NCI-H69 (cell line): Measurements from ENCODE around the gene TMEM117.
A peak's percentile ranks its signal among the peaks of the same experiment; 100 is the strongest.
"Not testable (repeated sequence)": the region's sequence is repeated elsewhere in the genome, so short reads cannot be mapped to it uniquely, and the experiment has no call there.

Experiments
- DNase-seq: peaks from one replicate; lab custom pipeline; 2025; lab: John Stamatoyannopoulos, UW

Gene TMEM117

DNA sequence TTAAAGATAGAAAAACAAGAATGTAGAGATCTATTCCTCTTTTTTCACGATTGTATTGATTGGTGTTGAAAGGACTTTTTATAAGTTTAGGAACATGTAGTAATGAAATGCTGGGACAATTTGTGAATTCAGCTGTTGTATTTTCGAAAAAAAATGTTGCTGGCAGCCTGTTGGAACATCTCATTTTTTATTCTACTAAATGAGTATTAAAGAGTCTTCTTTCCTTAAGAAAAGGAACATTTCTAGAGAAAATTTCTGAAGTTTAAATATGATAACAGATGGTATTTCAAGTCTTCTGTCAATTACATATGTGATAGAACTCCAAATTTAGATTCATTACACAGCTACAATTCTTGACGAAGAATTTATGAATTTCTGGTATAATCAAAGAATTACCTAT, 189.6 kb downstream of the TMEM117 start:
- no peak for DNase-seq

DNA sequence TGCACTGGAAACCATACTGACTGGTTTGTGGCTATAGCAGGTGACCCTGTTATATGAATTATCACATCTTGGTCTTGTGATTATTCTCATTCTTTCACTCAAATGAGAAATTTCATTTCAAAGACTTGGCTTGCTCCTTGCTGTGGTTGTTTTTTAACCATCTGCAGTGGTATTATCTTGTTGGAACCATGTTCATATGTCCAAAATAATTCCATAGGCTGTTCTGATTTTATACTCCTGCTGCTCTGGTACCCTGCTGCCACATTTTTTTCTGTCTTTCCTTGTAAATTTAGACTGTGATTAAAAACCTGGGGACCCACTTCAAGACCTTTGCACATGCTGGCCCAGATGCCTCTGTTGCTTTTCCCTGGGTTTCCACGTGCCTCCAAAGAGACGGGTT, 190.2 kb downstream of the TMEM117 start:
- DNase-seq = no peak

DNA sequence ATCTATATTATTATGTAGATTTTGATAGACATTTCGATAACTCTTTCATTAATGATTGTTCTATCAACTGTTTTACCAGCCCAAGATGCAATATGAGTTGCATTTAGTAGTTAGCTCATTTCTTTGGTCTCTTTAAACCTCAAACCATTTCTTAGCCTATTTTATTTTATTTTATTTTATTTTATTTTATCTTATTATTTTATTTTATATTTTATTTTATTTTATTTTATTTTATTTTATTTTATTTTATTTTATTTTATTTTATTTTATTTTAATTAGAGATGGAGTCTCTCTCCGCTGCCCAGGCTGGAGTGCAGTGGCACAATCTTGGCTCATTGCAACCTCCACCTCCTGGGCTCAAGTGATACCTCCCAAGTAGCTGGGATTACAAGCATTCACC, 191.0 kb downstream of the TMEM117 start:
- not testable (repeated sequence) for DNase-seq

DNA sequence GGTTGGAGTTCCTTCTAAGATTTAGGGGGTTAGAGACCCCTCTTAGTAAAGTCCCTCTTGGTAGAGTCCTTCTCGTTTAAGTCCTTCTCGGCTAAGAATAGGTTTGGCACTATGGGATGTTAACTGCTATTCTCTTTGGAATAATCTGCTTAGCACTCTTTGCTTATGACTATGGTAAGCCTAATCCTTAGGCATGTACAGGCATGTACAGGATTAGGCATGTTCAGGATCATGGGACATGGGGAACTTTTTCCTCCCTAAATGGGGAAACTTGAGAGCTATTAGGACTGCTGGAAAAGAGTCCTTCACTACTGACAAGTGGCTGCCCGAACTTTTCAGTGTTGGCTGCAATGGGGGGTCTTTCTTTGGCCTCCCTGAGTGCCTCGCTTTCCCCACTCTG, 193.3 kb downstream of the TMEM117 start:
- DNase-seq = no peak

DNA sequence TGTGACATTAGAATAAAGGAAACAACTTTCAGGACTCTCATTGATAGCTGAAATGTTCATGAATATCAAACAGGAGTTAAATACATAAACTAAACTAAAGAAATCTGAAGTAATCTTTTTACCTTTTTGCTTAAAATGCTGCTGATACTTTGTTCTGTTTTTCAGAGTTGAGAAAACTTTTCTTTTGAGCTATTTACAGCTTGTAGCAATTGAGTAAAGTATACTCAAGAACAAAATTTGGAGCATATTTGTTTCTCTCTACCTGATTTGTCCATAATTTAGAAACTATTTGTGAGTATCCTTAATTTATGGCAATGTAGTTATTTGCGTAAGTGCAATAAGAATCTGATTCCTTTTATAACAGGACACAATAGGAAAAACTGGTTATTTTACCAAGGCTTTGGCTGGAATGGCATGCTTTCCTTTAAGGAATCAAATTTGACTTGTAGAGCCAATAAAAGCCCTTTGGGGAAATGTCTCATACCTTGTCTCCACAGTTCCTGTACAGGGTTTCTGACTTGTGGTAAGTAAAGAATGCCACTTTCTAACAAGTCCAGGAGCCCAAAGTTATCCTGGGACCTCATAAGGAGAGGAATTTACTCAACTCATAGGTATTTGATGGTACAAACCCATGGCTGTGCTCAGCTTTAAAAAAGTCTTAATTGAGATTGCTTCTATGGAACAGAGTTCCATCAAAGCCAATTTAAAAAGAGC, 195.7 kb downstream of the TMEM117 start:
- DNase-seq = peak; percentile 8

DNA sequence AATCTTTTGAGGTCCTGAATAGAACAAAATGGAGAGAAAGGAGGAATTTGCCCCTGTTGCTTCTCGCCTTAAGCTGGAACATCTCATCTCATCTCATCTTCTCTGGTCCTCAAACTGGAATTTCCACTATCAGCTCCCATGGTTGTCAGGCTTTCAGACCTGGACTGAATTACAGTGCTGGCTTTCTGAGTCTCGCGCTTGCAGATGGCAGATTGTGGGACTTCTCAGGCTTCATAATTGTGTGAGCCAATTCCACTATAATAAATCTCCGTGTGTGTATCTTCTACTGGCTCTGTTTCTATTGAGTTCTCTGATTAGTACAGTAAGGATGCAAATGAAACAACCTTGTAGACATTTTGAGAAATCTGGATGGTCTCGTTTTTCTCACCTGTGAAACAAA, 199.0 kb downstream of the TMEM117 start:
- DNase-seq = no peak

DNA sequence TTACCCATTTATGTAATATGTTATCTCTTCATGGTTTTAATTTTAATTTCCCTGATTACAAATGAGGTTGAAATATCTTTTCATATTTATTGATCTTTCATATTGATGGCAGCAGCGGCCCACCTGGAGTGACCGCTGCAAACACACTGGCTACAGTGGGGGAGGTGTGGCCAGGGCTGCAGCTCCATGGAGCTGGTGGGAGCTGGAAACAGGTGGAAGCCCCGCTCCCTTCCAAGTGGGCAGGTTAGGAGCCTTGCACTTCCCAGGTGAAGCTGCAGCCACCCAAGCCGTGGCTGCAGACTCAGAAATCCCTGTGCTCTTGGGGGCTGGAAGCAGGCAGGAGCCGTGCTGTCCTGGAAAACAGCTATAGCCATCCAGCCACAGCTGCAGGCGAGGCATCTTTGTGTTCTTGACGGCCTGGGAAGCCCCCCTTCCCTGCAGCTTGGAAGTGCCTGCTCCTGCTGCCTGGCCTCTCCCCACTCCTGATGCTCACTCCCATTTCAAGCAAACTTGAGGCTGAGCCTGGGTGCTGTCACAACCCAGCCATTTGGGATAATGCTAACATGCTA, 201.1 kb downstream of the TMEM117 start:
- no peak for DNase-seq

DNA sequence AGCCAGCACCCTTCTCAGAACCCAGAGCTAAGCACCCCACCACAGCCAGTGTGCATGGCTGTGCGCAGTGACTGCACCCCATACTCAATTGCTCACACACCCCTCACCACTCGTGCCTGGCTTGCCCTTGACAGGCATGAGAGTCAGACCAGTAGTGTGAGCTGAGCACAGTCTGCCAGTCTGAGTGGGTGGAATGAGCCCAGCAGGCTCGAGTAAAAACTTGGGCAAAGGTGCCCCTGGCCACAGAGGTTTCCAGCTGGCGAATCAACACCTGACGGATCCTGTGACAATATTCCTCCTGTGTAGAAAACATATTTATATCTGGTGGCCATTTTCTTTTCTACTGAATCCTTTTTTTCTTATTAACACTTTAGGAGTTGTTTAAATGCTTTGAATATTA, 202.5 kb downstream of the TMEM117 start:
- DNase-seq = no peak

DNA sequence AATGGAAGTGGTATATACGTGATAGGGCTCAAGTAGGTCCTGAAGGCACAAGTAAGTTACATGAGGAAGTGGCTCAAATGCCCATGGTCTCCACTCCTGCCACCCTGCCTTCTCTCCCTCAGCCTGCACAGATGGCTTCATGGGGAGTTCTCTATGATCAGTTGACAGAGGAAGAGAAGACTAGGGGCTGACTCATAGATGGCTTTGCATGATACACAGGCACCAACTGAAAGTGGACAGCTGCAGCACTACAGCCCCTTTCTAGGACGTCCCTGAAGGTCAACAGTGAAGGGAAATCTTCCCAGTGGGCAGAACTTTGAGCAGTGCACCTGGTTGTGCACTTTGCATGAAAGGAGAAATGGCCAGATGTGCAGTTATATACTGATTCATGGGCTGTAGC, 208.6 kb downstream of the TMEM117 start:
- not testable (repeated sequence) for DNase-seq

DNA sequence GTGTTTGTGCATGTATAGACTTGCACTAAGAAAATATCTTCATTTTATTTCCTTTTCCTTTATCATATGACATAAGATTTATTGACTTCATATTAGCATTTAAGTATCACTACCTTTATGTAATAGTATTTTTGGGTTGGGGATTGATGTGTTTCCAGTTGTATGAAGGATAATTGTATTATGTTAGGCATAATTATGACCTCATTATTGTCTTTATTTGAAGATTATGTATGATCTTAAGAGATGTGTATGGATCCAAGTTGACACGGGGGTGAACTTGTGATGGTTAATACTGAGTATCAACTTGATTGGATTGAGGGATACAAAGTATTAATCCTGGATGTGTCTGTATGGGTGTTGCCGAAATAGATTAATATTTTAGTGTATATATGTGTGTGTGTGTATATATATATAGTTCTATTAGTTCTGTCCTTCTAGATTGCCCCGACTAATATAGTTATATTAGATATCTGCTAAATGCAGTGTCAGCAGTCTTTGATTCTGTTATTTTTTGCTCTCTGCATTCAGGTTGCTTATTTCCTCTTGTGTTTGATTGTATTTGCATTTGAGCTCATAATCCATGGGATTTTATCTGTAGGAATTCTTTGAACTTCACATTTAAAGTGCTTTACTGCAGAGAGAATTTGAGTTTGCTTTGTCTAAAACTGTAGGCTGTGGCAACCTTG, 211.0 kb downstream of the TMEM117 start:
- no peak for DNase-seq

DNA sequence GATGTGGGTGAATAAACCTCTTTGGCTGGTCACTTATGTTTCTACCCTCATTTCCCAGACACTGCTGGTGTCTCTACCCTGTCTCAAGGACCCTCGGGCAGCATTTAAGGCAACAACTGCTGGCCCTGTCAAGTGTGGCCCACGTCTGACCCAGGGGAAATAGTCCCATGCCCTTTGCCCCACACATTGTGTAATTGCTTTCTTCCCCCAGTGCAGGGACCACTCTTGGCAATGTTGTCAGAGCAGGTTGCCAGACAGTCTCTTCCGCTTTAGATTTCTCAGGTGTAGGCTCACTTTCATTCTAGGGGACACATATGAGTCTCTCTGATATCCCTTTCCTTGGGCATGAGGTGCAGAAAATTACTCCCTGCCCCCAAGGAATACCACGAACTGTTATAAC, 216.7 kb downstream of the TMEM117 start:
- DNase-seq = no peak

DNA sequence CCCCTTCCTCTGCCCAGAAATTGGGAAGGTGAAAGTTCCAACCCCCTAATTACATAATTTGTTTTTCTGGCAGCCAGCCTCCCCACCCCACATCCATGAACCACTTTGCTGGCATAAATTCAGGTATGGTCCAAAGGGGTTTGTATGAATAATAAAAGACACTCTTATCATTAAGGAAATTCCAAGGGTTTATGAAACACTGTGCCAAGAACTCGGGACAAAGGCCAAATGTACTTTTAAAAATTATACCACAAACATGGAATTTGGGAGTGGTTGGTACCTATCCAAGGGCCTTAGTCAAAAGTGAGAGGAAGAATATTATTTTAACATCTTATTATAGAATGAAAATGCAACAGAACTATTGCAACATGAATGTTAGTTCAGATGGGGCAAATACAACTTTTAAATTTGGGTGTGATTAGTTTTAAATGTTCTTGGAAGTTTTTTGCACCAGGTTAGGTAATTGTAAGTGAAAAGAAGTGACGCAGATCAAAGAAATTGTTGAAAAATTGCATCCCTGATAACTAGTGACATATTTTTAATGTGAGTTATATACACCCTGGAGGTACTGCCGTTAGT, 217.8 kb downstream of the TMEM117 start:
- DNase-seq = no peak

DNA sequence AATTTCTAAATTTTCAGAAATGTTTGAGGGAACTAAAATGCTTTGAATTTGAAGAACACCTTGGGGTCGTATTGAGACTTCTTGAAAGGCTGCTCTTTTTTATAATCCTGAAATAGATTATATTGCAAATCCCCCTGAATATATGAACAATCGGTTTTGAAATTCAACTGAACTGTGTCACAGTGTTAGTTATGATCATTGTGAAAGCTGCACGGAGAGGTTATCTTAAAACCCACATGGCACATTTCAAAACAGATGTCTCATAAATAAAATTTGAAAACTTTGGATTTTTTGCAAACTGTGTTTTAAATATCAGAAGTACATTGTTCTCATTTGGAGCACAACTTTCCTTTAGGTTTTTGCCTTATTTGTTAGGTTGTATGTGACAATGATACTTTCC, 218.4 kb downstream of the TMEM117 start:
- no peak for DNase-seq

DNA sequence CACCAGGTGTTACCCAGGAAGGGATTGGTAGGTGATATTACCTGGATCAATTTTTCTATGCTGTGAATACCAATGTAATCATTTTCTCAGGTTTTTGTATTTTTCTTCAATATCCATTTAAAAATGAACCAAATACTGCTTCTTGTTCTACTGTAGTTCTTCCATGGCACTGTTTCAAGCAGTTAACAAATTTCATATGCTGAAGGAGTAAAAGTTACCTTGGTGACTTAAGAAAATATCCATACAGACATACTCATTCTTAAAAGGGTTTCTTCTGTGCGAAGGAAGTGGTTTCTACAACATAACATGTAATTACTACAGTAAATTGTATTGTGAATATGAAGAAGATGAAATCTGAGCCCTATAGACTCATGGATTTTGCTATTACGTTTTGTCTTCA, 222.5 kb downstream of the TMEM117 start:
- peak; percentile 45 for DNase-seq

DNA sequence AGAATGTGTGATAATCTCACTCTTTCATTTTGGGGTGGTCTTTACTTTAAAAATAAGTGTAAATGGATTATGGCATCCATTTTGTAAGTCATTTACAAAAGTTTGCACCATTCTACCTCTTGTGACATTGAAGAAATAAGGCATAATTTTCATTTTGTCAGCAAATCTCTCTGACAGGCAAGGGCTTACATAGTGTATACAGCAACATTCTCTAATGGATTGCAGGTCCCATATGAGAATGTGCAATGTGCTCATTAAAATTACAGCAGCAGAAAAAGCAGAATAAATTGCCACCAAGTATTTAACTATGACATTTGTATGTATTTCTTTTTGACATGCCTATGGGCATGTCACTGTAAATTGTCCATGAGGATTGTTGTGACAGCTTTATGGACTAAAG, 223.6 kb downstream of the TMEM117 start:
- DNase-seq = no peak

DNA sequence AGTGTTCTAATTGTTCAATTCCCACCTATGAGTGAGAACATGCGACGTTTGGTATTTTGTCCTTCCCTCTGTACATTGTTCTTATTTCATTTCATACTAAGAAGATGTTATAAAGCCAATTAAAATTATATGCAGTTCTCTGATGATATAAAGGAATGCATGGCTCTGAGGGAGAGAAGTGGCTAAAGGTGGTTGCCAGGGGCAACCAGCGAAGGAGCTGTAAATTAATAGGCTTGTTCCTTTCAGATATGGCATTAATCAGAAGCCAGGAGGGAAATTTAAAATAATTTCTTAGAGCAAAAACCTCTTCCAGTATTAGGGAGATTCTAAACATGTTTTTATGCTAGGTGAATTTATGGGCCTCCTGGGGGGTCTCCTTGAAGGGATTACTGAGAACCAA, 227.8 kb downstream of the TMEM117 start:
- no peak for DNase-seq

DNA sequence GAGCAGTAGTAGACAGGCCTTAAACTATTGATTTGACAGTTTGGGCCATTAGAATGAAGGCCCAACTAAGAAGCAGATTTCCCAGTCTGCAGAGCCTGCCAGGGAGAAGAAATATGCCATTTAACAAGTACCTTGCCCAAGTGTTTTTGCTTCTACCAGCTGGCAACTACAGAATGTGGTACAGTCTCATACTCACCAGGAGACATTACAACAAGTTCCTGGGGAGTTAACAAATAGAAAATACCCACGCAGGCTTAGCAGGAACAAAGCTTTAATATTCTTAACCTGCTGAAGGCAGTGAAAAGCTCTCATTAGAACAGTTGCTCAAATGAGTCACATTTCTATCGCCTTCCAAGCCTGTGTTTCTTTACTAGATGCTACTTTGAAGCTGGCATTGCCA, 241.0 kb downstream of the TMEM117 start:
- peak; percentile 92 for DNase-seq

DNA sequence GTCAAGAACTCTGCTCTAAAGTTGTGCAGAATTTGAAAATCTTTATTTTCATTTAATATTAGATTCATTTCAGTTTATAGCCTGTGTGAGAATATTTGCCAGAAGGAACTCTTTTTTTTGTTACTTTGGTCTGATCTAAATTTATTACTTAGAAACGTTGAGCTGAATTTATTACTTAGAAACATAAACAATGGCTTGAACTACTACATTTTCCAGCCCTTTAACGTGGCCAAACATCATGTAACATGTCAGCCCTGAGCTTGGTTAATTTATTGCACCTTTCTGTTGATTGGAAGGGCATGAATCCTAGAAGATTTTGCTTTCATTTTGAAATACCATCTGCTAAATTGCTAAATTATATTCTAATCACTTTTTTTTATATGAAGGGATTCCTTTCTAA, 241.4 kb downstream of the TMEM117 start:
- peak; percentile 55 for DNase-seq

DNA sequence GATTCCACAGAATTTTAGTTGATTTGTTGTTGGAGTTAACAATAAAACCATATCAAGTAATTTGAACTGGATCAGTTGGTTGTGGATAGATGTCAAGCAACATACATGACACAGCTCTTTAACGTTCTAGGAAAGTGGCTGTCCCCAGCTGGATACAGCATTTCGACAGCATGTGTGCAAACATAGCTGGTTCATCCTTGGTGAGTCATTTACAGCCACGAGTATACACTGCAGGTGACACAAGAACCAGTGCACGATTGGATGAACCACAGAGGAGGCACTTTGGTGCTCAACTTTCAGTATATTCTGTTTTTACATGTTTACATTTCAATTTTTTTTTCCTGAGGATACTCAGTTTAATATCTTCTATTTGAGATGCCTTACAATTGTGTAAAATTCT, 242.4 kb downstream of the TMEM117 start:
- DNase-seq = peak; percentile 89

DNA sequence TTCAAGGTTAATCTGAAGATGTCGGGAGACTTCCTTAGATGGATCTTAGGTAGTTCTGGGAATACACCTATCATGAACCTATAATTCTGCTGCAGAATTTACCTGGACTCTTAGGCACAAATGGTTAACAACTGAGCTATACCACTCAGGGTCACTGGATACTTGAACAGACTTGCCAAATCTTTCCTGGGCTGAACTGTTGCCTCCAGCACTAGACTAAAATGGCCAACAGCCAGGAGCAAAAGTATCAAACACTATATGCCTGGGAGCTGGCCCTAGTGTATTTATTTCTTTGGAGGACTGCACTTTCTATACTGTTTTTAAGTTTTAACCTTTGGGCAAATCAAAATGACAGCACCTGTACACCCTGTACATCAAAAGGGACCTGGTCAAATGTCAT, 252.8 kb downstream of the TMEM117 start:
- DNase-seq = peak; percentile 51

DNA sequence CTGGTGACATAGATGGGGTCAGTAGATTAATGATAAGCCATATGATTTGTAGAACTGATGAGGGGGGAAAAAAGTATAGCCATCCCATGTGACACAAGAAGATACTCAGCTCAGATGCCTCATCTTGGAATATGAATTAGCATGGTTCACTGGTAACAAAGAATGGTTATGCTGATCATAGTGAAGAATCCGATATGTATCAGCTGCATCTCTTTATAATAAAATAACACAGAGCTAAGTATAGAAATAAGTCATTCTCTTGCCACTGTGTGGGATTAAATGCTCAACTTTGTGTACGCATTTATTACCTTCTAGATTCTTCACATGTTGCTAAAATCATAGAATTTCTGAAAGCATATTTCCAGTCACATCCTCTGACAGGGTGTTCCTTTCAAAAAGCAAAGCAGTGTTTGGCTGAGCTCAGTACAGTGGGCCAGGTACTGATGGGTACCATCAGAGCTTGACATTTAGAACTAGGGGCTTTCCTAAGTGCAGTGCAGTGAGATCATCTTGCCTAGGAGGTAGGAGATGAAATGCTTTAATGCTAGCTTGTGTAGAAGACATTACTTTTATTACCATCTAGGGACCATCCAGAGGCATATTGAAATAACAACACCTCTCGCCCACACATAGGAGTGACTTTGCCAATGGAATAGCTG, 256.2 kb downstream of the TMEM117 start:
- DNase-seq = no peak

DNA sequence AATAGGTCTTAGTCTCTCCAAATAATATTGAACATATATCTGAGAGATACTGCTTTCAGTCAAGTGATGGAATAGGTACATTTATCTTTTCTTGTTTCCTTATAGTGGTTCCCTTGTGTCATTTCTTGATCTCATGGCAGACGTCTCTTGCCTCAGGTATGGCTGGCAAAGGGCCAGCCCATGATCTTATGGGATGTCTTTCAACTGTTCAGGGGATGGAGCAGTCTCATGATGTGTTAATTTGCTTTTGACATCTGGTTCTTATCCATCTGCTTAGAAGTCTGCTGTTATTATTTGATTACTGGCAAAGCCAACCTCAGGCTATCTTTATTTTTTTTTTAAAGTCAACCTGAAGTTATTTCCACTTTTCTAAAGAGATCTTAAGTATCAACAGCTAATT, 262.9 kb downstream of the TMEM117 start:
- DNase-seq = peak; percentile 90

DNA sequence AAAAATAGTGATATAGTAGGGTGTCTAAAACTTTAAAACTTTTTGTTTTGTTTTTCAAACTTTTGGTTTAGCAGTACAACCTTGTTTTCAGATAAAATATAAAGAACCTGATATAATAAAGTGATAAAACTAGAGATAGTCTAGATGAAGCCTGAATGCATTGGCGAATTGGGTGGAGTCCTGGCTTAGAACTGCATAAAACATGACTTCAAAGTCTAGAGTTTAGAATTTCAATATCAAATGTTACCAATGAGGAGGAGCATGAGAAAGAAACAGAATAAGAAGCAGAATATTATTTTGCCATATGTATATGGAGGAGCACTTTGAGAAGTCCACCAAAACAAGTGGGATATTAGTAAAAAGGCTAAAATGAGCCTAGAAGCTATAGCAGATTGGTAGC, 263.6 kb downstream of the TMEM117 start:
- DNase-seq = no peak
